Fibroblast of lung (primary cell): Measurements from ENCODE around the gene TMEM132D. TPM values are rescaled to one million over a fixed set of nuclear protein-coding genes. Genes with fewer than 3 reads are reported as not detected.

Experiments
- DNase-seq, 2 donors: peaks; one replicate each; pipeline versions ENCODE4 v3.0.0 to v3.0.0-alpha.2; 2010; ENCODE audit warnings: low read depth in 2 of 2
- H2AFZ ChIP-seq: 2 replicates; pipeline ENCODE4 v1.5.1; 2012; ENCODE audit warnings: low read length, control low read depth, inconsistent platforms
- H3K27ac ChIP-seq: 2 replicates; pipeline ENCODE4 v1.5.1; 2011; ENCODE audit warnings: low read length, control low read depth; ENCODE audit not compliant: insufficient read depth
- H3K27me3 ChIP-seq: 2 replicates; pipeline ENCODE4 v1.5.1; 2011; ENCODE audit warnings: mild to moderate bottlenecking, low read length; ENCODE audit not compliant: control insufficient read depth, insufficient read depth
- H3K36me3 ChIP-seq: 2 replicates; pipeline ENCODE4 v1.5.1; 2011; ENCODE audit warnings: low read length; ENCODE audit not compliant: control insufficient read depth, insufficient read depth
- H3K4me1 ChIP-seq: 2 replicates; pipeline ENCODE4 v1.5.1; 2011; ENCODE audit warnings: low read length; ENCODE audit not compliant: control insufficient read depth, insufficient read depth; ENCODE audit errors: extremely low read depth
- H3K4me2 ChIP-seq: 2 replicates; pipeline ENCODE4 v1.5.1; 2011; ENCODE audit warnings: low read length, control low read depth; ENCODE audit not compliant: insufficient read depth; ENCODE audit errors: extremely low read depth
- H3K4me3 ChIP-seq, 4 experiments: fragments of 200-600 bp in 1 of 4; sonication (generic) in 1 of 4; replicated peaks in 1 of 4; 2 replicates each; pipeline ENCODE4 v1.5.1; 2011 to 2016; ENCODE audit warnings: low read length in 4 of 4, low read depth in 3 of 4, mild to moderate bottlenecking in 3 of 4, control low read depth in 2 of 4, inconsistent platforms in 1 of 4, mixed read lengths in 1 of 4; ENCODE audit not compliant: insufficient read depth in 1 of 4; ENCODE audit errors: control extremely low read depth in 1 of 4
- H3K79me2 ChIP-seq: 2 replicates; pipeline ENCODE4 v1.5.1; 2012; ENCODE audit warnings: mild to moderate bottlenecking, low read length, inconsistent platforms; ENCODE audit not compliant: control insufficient read depth, insufficient read depth
- H3K9ac ChIP-seq: 2 replicates; pipeline ENCODE4 v1.5.1; 2011; ENCODE audit warnings: mild to moderate bottlenecking, low read length, control low read depth; ENCODE audit not compliant: insufficient read depth
- H3K9me3 ChIP-seq: 2 replicates; pipeline ENCODE4 v1.5.1; 2012; ENCODE audit warnings: low read depth, low read length; ENCODE audit not compliant: control insufficient read depth, insufficient read depth
- H4K20me1 ChIP-seq: 2 replicates; pipeline ENCODE4 v1.5.1; 2011; ENCODE audit warnings: low read length; ENCODE audit not compliant: control insufficient read depth, insufficient read depth; ENCODE audit errors: extremely low read depth
- EZH2 ChIP-seq: IDR thresholded peaks from 2 replicates; pipeline ENCODE4 v1.5.1; 2012; ENCODE audit warnings: low read length, control low read depth, mild to moderate bottlenecking; ENCODE audit errors: missing control alignments
- polyA plus RNA-seq, 2 donors: library from polyadenylated mRNA; depleted of rRNA in 1 of 2; stranded (reverse) in 1 of 2; unstranded in 1 of 2; fragments of >200 nt; gene quantifications; 2 replicates each; pipeline ENCODE4 v1.2.1, GENCODE V29; 2011 to 2012; ENCODE audit warnings: missing spikeins in 1 of 2
- total RNA-seq: library from RNA; depleted of rRNA; stranded (reverse); fragments of >200 nt; gene quantifications from 2 replicates; pipeline ENCODE4 v1.2.1, GENCODE V29; 2014
- TF ChIP-seq, protein P1 (sequence below), 2 donors: IDR thresholded peaks in 1 of 2; conservative IDR thresholded peaks in 1 of 2; 1 replicate in 1 of 2; 2 replicates in 1 of 2; pipeline ENCODE4 v1.5.1; 2011 to 2012; ENCODE audit warnings: low read length in 2 of 2, control low read depth in 1 of 2, inconsistent platforms in 1 of 2, low read depth in 1 of 2, mild to moderate bottlenecking in 1 of 2

TMEM132D gene
- total and polyA plus RNA-seq, 2 donors (not counting 1 experiment from before 2014, with no cell fraction given) = not detected

DNA sequence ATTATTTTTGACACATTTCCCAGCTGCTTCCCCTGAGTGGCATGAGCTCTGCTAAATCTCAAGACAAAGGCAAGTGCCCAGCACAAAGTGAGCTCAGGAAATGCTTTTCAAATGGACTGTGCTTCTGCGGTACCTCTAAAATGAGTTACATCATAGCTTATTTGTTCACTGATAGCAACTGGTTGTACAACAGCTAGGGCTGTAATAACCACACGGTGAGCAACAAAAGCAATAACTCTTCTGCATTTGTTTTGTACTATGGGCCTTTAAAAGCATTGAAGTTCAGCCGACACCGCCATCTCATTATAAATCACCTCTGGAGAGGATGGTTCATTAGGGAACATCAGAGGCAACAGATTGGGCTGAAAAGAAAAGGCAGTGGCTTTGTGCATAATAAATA, 575.6 kb downstream of the TMEM132D start:
- Histone ChIP-seq H3K9me3 (no peaks in the 10 kb centered on the region), H3K79me2 (no peaks in the 10 kb centered on the region), H3K27ac (no peak overlapping the region), H2AFZ (no peak overlapping the region), H3K4me3 (no peak overlapping the region), H3K9ac (no peak overlapping the region), H3K4me2 (no peak overlapping the region), H3K27me3 (no peaks in the 10 kb centered on the region), H3K4me1 (no peaks in the 10 kb centered on the region), H3K36me3 (no peaks in the 10 kb centered on the region), H4K20me1 (no peaks in the 10 kb centered on the region)
- DNase-seq = no peak
- no peak for TF ChIP-seq EZH2
- TF ChIP-seq, protein P1, sequence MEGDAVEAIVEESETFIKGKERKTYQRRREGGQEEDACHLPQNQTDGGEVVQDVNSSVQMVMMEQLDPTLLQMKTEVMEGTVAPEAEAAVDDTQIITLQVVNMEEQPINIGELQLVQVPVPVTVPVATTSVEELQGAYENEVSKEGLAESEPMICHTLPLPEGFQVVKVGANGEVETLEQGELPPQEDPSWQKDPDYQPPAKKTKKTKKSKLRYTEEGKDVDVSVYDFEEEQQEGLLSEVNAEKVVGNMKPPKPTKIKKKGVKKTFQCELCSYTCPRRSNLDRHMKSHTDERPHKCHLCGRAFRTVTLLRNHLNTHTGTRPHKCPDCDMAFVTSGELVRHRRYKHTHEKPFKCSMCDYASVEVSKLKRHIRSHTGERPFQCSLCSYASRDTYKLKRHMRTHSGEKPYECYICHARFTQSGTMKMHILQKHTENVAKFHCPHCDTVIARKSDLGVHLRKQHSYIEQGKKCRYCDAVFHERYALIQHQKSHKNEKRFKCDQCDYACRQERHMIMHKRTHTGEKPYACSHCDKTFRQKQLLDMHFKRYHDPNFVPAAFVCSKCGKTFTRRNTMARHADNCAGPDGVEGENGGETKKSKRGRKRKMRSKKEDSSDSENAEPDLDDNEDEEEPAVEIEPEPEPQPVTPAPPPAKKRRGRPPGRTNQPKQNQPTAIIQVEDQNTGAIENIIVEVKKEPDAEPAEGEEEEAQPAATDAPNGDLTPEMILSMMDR (conservative IDR thresholded peaks at IDR 0.05 in 1 of 2, IDR thresholded peaks at IDR 0.05 in 1 of 2; ENCODE audit: low read depth in 1 of 2, low read length in 2 of 2) = no peak

GRCh38 chr12:129325566-129325965, 578.3 kb downstream of the TMEM132D start:
- H3K36me3 ChIP-seq = no peaks in the 10 kb centered on the region
- H3K4me2 ChIP-seq = no peak overlapping the region
- H2AFZ ChIP-seq = no peak overlapping the region
- TF ChIP-seq, protein P1 (conservative IDR thresholded peaks at IDR 0.05 in 1 of 2, IDR thresholded peaks at IDR 0.05 in 1 of 2; ENCODE audit: low read depth in 1 of 2, low read length in 2 of 2) = no peak
- no peak for TF ChIP-seq EZH2
- no peaks in the 10 kb centered on the region for H3K79me2 ChIP-seq
- no peak overlapping the region for H3K9ac ChIP-seq
- H3K9me3 ChIP-seq = no peaks in the 10 kb centered on the region
- no peaks in the 10 kb centered on the region for H3K27me3 ChIP-seq
- H4K20me1 ChIP-seq = no peaks in the 10 kb centered on the region
- H3K4me3 ChIP-seq = no peak overlapping the region
- no peaks in the 10 kb centered on the region for H3K4me1 ChIP-seq
- H3K27ac ChIP-seq = no peak overlapping the region
- peak in 1 of 2 donors; percentile 26 for DNase-seq

DNA sequence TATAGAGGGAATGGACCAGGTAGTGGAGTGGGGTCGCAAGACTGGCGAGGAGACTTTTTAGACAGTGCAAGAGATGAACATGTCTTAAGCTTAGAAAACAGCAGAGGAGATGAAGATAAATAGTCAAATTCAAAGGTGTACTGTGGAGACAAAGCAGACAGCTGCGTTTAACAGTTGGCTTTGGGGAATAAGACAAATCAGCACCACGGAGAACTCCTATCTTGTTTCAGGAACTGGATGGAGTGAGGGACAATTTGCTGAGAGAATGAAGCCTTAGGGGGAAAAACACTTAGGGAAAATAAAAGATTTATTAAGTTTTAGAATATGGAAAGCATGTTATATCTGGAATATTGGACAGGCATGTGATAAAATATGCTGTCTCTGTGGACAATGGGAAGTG, 591.8 kb downstream of the TMEM132D start:
- peak in 1 of 2 donors; percentile 13 for DNase-seq
- no peak overlapping the region for H3K9ac ChIP-seq
- H3K27me3 ChIP-seq = no peaks in the 10 kb centered on the region
- no peaks in the 10 kb centered on the region for H3K9me3 ChIP-seq
- H2AFZ ChIP-seq = no peak overlapping the region
- no peaks in the 10 kb centered on the region for H3K36me3 ChIP-seq
- H4K20me1 ChIP-seq = no peaks in the 10 kb centered on the region
- H3K79me2 ChIP-seq = no peaks in the 10 kb centered on the region
- no peak overlapping the region for H3K4me3 ChIP-seq
- no peak overlapping the region for H3K27ac ChIP-seq
- no peaks in the 10 kb centered on the region for H3K4me1 ChIP-seq
- TF ChIP-seq EZH2 = no peak
- TF ChIP-seq, protein P1 (conservative IDR thresholded peaks at IDR 0.05 in 1 of 2, IDR thresholded peaks at IDR 0.05 in 1 of 2; ENCODE audit: low read depth in 1 of 2, low read length in 2 of 2) = no peak
- no peak overlapping the region for H3K4me2 ChIP-seq
